ENCODE data around the gene TRPM3. TPM values are rescaled to one million over a fixed set of nuclear protein-coding genes. Genes with fewer than 3 reads are reported as not detected.

The TRPM3 gene
- total and polyA plus RNA-seq, 2 of the 13 experiments (the other 11 are each of a cell fraction or from before 2014, with no cell fraction given): not detected

DNA sequence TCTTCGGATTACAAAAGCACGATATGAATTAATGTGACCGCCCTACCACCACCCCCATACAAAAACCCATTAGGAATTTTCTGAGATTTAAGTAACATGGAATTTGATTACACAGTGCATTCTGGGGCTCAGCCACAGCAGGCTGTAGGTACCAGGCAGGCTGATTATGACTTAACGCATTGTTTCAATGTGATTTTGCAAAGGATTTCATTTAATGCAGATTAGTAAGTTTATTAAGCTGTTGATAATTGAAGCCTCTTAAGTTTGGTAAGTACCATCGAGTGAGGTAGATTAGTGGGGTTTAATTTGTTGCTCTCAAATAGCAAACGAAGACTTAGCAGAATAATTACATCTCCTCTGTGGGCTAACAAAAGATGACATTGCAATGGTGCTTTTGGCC, 240.1 kb downstream of the TRPM3 start (continued):
- no peak for TF ChIP-seq EHMT2 (IDR thresholded peaks at IDR 0.05; ENCODE audit: borderline replicate concordance, low read depth, low read length)
- TF ChIP-seq, protein P1, sequence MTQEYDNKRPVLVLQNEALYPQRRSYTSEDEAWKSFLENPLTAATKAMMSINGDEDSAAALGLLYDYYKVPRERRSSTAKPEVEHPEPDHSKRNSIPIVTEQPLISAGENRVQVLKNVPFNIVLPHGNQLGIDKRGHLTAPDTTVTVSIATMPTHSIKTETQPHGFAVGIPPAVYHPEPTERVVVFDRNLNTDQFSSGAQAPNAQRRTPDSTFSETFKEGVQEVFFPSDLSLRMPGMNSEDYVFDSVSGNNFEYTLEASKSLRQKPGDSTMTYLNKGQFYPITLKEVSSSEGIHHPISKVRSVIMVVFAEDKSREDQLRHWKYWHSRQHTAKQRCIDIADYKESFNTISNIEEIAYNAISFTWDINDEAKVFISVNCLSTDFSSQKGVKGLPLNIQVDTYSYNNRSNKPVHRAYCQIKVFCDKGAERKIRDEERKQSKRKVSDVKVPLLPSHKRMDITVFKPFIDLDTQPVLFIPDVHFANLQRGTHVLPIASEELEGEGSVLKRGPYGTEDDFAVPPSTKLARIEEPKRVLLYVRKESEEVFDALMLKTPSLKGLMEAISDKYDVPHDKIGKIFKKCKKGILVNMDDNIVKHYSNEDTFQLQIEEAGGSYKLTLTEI (CRISPR knock-in tag; conservative IDR thresholded peaks at IDR 0.05): no peak

DNA sequence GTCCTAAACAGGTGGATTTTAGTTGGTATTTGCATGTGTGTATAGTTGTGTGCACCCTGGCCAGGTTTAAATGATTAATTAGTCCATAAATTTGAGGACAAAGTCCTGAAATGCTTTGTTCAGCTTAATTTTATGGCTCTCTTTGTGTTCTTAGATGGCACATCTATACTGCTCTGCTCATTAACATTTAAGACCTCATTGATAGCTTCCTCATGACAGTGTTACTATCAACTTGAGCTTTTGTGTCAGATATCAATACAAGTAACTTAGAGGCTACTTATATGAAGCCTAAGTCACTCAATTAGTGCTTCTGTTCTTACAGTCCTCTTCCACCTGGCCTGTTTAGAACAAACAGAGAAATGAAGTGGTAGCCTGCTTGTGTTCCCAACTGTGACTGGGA, 240.9 kb downstream of the TRPM3 start:
- BruUV-seq (replicated peaks): no TSS peak
- FAIRE-seq (no peak), DNase-seq (ENCODE audit: low spot score) (no peak), ATAC-seq (no peak)
- Histone ChIP-seq H3K4me2 (ENCODE audit: low read depth, low read length) (no peak overlapping the region), H3K4me3 (replicated peaks in 1 of 3; ENCODE audit: insufficient read depth in 1 of 3, low read depth in 2 of 3, low read length in 3 of 3) (no peak overlapping the region), H3K27ac (ENCODE audit: extremely low read length, insufficient read depth, low read length) (no peak overlapping the region), H3K9ac (ENCODE audit: insufficient read depth, low read depth, low read length) (no peak overlapping the region), H3K27me3 (ENCODE audit: control insufficient read depth in 1 of 2, insufficient read depth in 2 of 2, low read length in 2 of 2) (no peaks in the 10 kb centered on the region), H3K79me2 (ENCODE audit: insufficient read depth, low read length) (no peaks in the 10 kb centered on the region), H3K9me3 (ENCODE audit: low read length) (no peaks in the 10 kb centered on the region), H3K36me3 (replicated peaks in 1 of 2; ENCODE audit: control insufficient read depth in 1 of 2, insufficient read depth in 2 of 2, low read length in 2 of 2) (no peaks in the 10 kb centered on the region), H4K20me1 (ENCODE audit: insufficient read depth, low read length) (no peaks in the 10 kb centered on the region), H2AFZ (ENCODE audit: low read length) (no peak overlapping the region), H3K4me1 (ENCODE audit: insufficient read depth, low read length) (no peaks in the 10 kb centered on the region)
- in situ Hi-C loops (cut with HindIII; ENCODE audit: extremely low pct_ligation_motif_present, low pct_unique_long_range_greater_than_20kb) (no loop called here), intact Hi-C loops (cut with micrococcal nuclease; ENCODE audit: unreplicated experiment) (no loop called here)
- POLR2A ChIA-PET: no interaction called here
- CTCF ChIA-PET (ENCODE audit: low intra/inter-chr PET ratio, low total read pairs): no interaction called here
- TF ChIP-seq, protein P2, sequence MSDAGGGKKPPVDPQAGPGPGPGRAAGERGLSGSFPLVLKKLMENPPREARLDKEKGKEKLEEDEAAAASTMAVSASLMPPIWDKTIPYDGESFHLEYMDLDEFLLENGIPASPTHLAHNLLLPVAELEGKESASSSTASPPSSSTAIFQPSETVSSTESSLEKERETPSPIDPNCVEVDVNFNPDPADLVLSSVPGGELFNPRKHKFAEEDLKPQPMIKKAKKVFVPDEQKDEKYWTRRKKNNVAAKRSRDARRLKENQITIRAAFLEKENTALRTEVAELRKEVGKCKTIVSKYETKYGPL (CRISPR knock-in tag; IDR thresholded peaks at IDR 0.05): no peak
- TF ChIP-seq FIP1L1 (IDR thresholded peaks at IDR 0.05; ENCODE audit: borderline replicate concordance, insufficient read depth, low read depth, low read length): no peak
- no peak for TF ChIP-seq ZNF431 (CRISPR knock-in tag; IDR thresholded peaks at IDR 0.05; ENCODE audit: borderline replicate concordance, low read depth)
- no peak for TF ChIP-seq ARNT2 (CRISPR knock-in tag; IDR thresholded peaks at IDR 0.05; ENCODE audit: low read depth)
- no peak for TF ChIP-seq CEBPG (CRISPR knock-in tag; IDR thresholded peaks at IDR 0.05)
- TF ChIP-seq, protein P3, sequence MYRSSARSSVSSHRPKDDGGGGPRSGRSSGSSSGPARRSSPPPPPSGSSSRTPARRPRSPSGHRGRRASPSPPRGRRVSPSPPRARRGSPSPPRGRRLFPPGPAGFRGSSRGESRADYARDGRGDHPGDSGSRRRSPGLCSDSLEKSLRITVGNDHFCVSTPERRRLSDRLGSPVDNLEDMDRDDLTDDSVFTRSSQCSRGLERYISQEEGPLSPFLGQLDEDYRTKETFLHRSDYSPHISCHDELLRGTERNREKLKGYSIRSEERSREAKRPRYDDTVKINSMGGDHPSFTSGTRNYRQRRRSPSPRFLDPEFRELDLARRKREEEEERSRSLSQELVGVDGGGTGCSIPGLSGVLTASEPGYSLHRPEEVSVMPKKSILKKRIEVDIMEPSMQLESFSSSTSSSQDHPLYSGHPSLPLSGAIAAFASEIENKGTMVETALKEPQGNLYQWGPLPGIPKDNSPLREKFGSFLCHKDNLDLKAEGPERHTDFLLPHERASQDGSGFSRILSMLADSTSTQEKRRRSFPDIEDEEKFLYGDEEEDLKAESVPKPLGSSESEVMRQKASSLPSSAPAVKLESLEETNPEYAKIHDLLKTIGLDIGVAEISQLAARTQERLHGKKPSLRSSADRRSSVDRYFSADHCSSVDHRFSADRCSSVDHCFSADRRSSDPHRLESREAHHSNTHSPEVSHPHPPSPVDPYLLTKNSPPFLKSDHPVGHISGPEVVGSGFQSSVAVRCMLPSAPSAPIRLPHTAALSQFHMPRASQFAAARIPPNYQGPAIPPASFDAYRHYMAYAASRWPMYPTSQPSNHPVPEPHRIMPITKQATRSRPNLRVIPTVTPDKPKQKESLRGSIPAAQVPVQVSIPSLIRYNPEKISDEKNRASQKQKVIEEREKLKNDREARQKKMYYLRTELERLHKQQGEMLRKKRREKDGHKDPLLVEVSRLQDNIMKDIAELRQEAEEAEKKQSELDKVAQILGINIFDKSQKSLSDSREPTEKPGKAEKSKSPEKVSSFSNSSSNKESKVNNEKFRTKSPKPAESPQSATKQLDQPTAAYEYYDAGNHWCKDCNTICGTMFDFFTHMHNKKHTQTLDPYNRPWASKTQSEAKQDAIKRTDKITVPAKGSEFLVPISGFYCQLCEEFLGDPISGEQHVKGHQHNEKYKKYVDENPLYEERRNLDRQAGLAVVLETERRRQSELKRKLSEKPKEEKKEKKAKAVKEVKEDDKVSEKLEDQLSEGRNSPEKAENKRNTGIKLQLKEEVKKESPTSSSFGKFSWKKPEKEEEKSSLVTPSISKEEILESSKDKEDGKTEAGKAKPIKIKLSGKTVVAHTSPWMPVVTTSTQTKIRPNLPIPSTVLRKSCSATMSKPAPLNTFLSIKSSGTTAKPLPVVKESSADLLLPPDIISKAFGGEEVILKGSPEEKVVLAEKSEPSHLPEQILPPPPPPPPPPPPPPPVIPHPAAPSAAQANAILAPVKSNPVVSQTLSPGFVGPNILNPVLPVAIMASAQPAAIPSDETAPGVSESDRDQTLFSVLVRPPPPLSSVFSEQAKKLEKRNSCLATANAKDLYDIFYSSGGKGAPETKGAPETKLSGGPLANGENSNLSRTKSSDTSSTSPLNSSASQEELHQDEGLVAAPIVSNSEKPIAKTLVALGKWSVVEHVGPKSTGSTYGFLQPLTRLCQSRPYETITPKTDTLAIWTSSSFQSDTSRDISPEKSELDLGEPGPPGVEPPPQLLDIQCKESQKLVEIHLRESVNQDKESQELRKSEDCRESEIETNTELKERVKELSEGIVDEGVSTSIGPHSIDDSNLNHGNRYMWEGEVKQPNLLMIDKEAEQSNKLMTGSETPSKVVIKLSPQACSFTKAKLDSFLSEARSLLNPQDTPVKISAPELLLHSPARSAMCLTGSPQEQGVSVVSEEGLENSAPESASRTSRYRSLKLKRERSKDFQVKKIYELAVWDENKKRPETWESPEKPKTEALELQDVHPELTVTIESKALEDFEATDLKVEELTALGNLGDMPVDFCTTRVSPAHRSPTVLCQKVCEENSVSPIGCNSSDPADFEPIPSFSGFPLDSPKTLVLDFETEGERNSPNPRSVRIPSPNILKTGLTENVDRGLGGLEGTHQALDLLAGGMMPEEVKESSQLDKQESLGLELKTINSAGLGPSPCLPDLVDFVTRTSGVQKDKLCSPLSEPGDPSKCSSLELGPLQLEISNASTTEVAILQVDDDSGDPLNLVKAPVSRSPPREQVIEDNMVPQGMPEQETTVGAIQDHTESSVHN (CRISPR knock-in tag; IDR thresholded peaks at IDR 0.05): no peak
- no peak for TF ChIP-seq REXO4 (CRISPR knock-in tag; IDR thresholded peaks at IDR 0.05; ENCODE audit: borderline replicate concordance)

Measured in HepG2 (cell line).